WTC11 (cell line): ENCODE measurements around the gene RGL4. TPM values are rescaled to one million over a fixed set of nuclear protein-coding genes. Genes with fewer than 3 reads are reported as not detected.

Experiments used
- ATAC-seq: fragments of 200-7000 bp; cut with Tn5 transposase; 2 replicates; pipeline ENCODE4 v1.10.0; 2021; ENCODE audit warnings: mild to moderate bottlenecking, moderate library complexity
- CTCF ChIA-PET: fragments of 300-600 bp; sonication (Branson Sonifier 250); formaldehyde crosslinking; loops from one replicate; lab custom pipeline; 2021; ENCODE audit warnings: antibody characterized with exemption; lab: Charles Lee
- POLR2A ChIA-PET: fragments of 350-600 bp; sonication (Branson Sonifier 250); formaldehyde crosslinking; loops from one replicate; lab custom pipeline; 2021; ENCODE audit warnings: antibody characterized with exemption; lab: Charles Lee
- DNase-seq: peaks from one replicate; pipeline ENCODE4 v3.0.0; 2021; ENCODE audit warnings: low spot score
- H3K27ac Mint-ChIP-seq: 2 replicates; pipeline ENCODE4 v1.8.0; 2021; ENCODE audit warnings: mixed read lengths
- H3K27me3 Mint-ChIP-seq: 2 replicates; pipeline ENCODE4 v1.8.0; 2021; ENCODE audit warnings: low read depth, mild to moderate bottlenecking, moderate library complexity, mixed read lengths
- H3K36me3 Mint-ChIP-seq: 2 replicates; pipeline ENCODE4 v1.8.0; 2021; ENCODE audit warnings: mixed read lengths
- H3K4me1 Mint-ChIP-seq: 2 replicates; pipeline ENCODE4 v1.8.0; 2022; ENCODE audit warnings: mixed read lengths
- H3K4me3 Mint-ChIP-seq: 2 replicates; pipeline ENCODE4 v1.8.0; 2021; ENCODE audit warnings: mild to moderate bottlenecking, moderate library complexity, mixed read lengths
- H3K9me3 Mint-ChIP-seq: 2 replicates; pipeline ENCODE4 v1.8.0; 2021; ENCODE audit warnings: mixed read lengths
- ARID4B ChIP-seq: sonication (generic); formaldehyde crosslinking; IDR thresholded peaks from 2 replicates; pipeline ENCODE4 v1.8.0; 2023; ENCODE audit warnings: missing genetic modification reagents, mild to moderate bottlenecking, borderline replicate concordance
- ATF3 ChIP-seq: sonication (generic); formaldehyde crosslinking; conservative IDR thresholded peaks from 2 replicates; pipeline ENCODE4 v1.8.1; 2022; ENCODE audit warnings: mild to moderate bottlenecking, missing genetic modification reagents
- ESRRA ChIP-seq: sonication (generic); formaldehyde crosslinking; IDR thresholded peaks from 2 replicates; pipeline ENCODE4 v1.8.1; 2022; ENCODE audit warnings: mild to moderate bottlenecking, missing genetic modification reagents, borderline replicate concordance
- FOXP4 ChIP-seq: sonication (generic); formaldehyde crosslinking; IDR thresholded peaks from 2 replicates; pipeline ENCODE4 v1.8.0; 2022; ENCODE audit warnings: mild to moderate bottlenecking, missing genetic modification reagents
- GTF2I ChIP-seq: fragments of 250-450 bp; sonication (Bioruptor Pico); conservative IDR thresholded peaks from 2 replicates; pipeline ENCODE4 v1.4.0; 2021; ENCODE audit warnings: mild to moderate bottlenecking
- HMGXB4 ChIP-seq: sonication (generic); formaldehyde crosslinking; IDR thresholded peaks from 2 replicates; pipeline ENCODE4 v1.8.1; 2023; ENCODE audit warnings: mild to moderate bottlenecking, moderate library complexity, missing genetic modification reagents
- MAX ChIP-seq: sonication (generic); formaldehyde crosslinking; IDR thresholded peaks from 2 replicates; pipeline ENCODE4 v1.8.0; 2022; ENCODE audit warnings: mild to moderate bottlenecking, missing genetic modification reagents
- NFYB ChIP-seq: sonication (generic); formaldehyde crosslinking; conservative IDR thresholded peaks from 2 replicates; pipeline ENCODE4 v1.8.0; 2022; ENCODE audit warnings: low read depth, missing genetic modification reagents
- NR1H2 ChIP-seq: sonication (generic); formaldehyde crosslinking; IDR thresholded peaks from 2 replicates; pipeline ENCODE4 v1.9.0; 2021; ENCODE audit warnings: mild to moderate bottlenecking, moderate library complexity, missing genetic modification reagents
- NR3C1 ChIP-seq: sonication (generic); formaldehyde crosslinking; conservative IDR thresholded peaks from 2 replicates; pipeline ENCODE4 v1.8.1; 2023; ENCODE audit warnings: low read depth, mild to moderate bottlenecking, missing genetic modification reagents
- SOX15 ChIP-seq: fragments of 250-450 bp; sonication (Bioruptor Pico); IDR thresholded peaks from 2 replicates; pipeline ENCODE4 v1.9.0; 2021; ENCODE audit warnings: mild to moderate bottlenecking
- TEAD1 ChIP-seq: sonication (generic); formaldehyde crosslinking; IDR thresholded peaks from 2 replicates; pipeline ENCODE4 v1.8.0; 2022; ENCODE audit warnings: mild to moderate bottlenecking, missing genetic modification reagents
- ZNF121 ChIP-seq: sonication (generic); formaldehyde crosslinking; IDR thresholded peaks from 2 replicates; pipeline ENCODE4 v1.8.0; 2023; ENCODE audit warnings: missing genetic modification reagents
- ZNF138 ChIP-seq: sonication (generic); formaldehyde crosslinking; conservative IDR thresholded peaks from 2 replicates; pipeline ENCODE4 v1.8.1; 2022; ENCODE audit warnings: mild to moderate bottlenecking, moderate library complexity, missing genetic modification reagents
- ZNF219 ChIP-seq: sonication (generic); formaldehyde crosslinking; IDR thresholded peaks from 2 replicates; pipeline ENCODE4 v1.8.0; 2023; ENCODE audit warnings: missing genetic modification reagents, mild to moderate bottlenecking, borderline replicate concordance
- ZNF263 ChIP-seq: sonication (generic); formaldehyde crosslinking; IDR thresholded peaks from 2 replicates; pipeline ENCODE4 v1.8.1; 2022; ENCODE audit warnings: low read depth, mild to moderate bottlenecking, moderate library complexity, missing genetic modification reagents
- ZNF416 ChIP-seq: fragments of 250-450 bp; sonication (Bioruptor Pico); IDR thresholded peaks from 2 replicates; pipeline ENCODE4 v1.9.0; 2021; ENCODE audit warnings: mild to moderate bottlenecking, inconsistent platforms
- ZNF425 ChIP-seq: fragments of 250-450 bp; sonication (Bioruptor Pico); conservative IDR thresholded peaks from 2 replicates; pipeline ENCODE4 v1.9.0; 2021; ENCODE audit warnings: mild to moderate bottlenecking
- total RNA-seq: library from RNA; stranded (reverse); gene quantifications from 3 replicates; pipeline ENCODE4 v1.2.3, GENCODE V29; 2021

RGL4 gene
- total RNA-seq, 1 experiment from 2014 or later, result not detected

- Mint-ChIP-seq H3K27ac (no peak overlapping the region), H3K4me1 (peaks cover 7% of the 10 kb centered on the region), H3K4me3 (no peak overlapping the region), H3K9me3 (no peaks in the 10 kb centered on the region), H3K36me3 (peaks cover 20% of the 10 kb centered on the region)
- CTCF ChIA-PET, result no interaction called here
- DNase-seq, result no peak
- ATAC-seq, result no peak
- TF ChIP-seq ATF3, result no peak
- TF ChIP-seq ZNF219 (CRISPR knock-in tag), result no peak
- TF ChIP-seq FOXP4 (CRISPR knock-in tag), result no peak
- TF ChIP-seq ZNF121 (CRISPR knock-in tag), result no peak
- no peak for TF ChIP-seq NFYB (CRISPR knock-in tag)
- no peak for TF ChIP-seq GTF2I (CRISPR knock-in tag)
- no peak for TF ChIP-seq ZNF425 (CRISPR knock-in tag)
- no peak for TF ChIP-seq ZNF416 (CRISPR knock-in tag)
- TF ChIP-seq MAX, result no peak
- no peak for TF ChIP-seq NR1H2 (CRISPR knock-in tag)
- TF ChIP-seq ZNF138 (CRISPR knock-in tag), result no peak
- no peak for TF ChIP-seq SOX15
- TF ChIP-seq TEAD1 (CRISPR knock-in tag), result no peak
- TF ChIP-seq NR3C1 (CRISPR knock-in tag), result no peak
- TF ChIP-seq, all 79 proteins: peak for 0
- H3K27me3 Mint-ChIP-seq, result no peaks in the 10 kb centered on the region
- POLR2A ChIA-PET, result no interaction called here
Observed at GRCh38 chr22:23681026-23681809, 9.6 kb upstream of the RGL4 start.

- no peak for TF ChIP-seq ARID4B
- no peak for TF ChIP-seq ZNF263 (CRISPR knock-in tag)
- no peak for TF ChIP-seq HMGXB4
- TF ChIP-seq ESRRA (CRISPR knock-in tag), result no peak
- Mint-ChIP-seq H3K4me1 (peaks cover 7% of the 10 kb centered on the region), H3K27me3 (no peaks in the 10 kb centered on the region), H3K27ac (no peak overlapping the region; the same call in 1 of the 2 replicates), H3K9me3 (no peaks in the 10 kb centered on the region), H3K4me3 (no peak overlapping the region), H3K36me3 (peaks cover 20% of the 10 kb centered on the region)
- DNase-seq (no peak), ATAC-seq (no peak)
- CTCF ChIA-PET, result no interaction called here
- POLR2A ChIA-PET, result no interaction called here
Observed at GRCh38 chr22:23682077-23682476, 8.7 kb upstream of the RGL4 start.
